Stimulated activated CD4-positive, alpha-beta T cell treated with anti-CD3 and anti-CD28 coated beads, Interleukin-1b, Interleukin-23, amount 100 ng/mL, for 24 hours (primary cell): Measurements from ENCODE around the gene LRCH3.
A peak's percentile ranks its signal among the peaks of the same experiment; 100 is the strongest.

Experiments
- DNase-seq, 4 experiments: peaks; one replicate each; pipeline ENCODE4 v3.0.0-alpha.2; 2020; ENCODE audit warnings: low read depth in 4 of 4, low spot score in 1 of 4

Gene LRCH3

DNA sequence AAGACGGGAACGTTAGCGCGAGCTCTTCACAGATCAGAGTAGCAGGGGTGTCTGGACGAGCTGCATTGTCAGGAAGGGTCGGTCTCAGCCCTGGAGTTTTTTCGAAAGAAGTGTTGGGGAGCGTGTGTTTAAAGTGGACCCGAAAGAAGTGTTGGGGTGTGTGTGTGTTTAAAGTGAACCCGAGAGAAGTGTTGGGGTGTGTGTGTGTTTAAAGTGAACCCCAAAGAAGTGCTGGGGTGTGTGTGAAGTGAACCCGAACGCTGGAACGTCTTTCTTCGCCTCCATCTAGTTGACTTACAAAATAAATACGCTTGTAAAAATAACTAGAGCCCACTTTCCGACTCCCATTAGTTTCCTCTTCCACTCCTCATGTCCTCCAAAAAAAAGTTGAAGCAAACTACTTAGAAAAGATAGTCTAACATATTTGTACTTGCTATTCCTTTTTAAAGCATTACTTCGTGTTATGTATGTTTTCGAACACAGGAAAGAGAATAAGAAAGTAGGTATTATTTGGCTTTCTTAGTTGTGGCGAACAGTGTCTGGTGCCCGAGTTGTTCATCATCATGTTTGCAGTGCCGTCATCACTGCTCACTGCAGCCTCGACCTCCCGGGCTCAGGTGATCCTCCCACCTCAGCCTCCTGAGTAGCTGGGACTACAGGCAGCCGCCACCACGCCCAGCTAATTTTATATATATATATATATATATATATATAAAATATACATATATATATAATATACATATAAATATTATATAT is 1.0 kb downstream of the LRCH3 start:
- DNase-seq, result peak in 1 of 4 experiments; percentile 11

DNA sequence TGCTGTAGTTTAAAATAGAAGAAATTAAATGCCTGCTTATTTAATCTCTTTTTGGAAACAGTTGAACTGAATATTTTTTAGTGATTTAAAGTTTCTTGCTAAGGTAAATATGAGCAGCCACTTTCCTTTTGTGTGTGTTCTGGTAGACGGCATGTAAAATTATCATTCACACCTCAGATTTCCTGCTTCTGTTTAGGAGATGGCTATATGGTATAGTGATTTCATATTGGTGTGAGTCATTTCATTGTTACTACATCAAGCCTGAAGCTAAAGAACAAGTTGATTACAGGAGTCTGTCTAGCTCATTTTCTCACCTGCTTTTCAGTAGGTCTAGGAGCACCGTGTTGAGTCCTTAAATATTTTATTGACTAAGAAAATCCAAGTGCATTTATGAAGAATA is 2.2 kb downstream of the LRCH3 start:
- no peak for DNase-seq

- no peak for DNase-seq
Observed at GRCh38 chr3:197794115-197794514, 3.1 kb downstream of the LRCH3 start.

- DNase-seq, result no peak
Observed at GRCh38 chr3:197795200-197795599, 4.1 kb downstream of the LRCH3 start.

DNA sequence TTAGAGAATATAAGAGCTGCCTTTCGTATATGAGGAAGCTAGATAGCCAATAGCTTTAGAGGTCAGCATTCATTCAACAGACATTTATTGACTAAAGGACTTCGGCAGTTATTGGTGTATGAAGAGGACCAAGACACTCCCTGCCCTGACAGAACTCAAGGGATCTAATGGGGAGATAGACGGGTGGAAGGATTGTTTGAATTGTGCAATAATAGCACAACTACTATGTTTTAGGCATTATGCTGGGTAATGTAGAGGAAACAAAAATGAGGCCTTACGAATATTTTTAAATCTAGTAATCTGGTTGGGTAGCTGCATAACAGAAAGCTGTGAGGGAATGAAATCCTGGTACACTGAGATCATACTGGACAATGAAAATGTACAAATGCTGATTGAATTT is 5.0 kb downstream of the LRCH3 start:
- DNase-seq, result no peak

GRCh38 chr3:197798863-197799262 is 7.8 kb downstream of the LRCH3 start:
- DNase-seq, result no peak

DNA sequence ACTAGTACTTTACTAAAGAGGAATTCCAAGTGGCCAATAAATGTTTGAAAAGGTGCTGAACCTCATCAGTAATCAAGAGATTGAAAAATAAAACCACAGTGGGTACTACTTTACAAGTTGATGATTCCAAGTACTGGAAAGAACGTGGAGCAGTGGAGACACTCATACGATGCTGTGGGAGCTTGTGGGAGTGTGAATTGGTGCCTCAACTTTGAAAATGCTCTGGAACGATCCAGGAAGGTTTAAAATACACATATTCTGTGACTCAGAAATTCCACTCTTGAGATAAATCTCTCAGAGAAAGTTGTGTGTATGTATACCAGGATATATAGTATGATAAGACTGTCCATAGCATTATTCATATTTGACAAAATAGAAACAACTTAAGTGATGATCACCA is 9.3 kb downstream of the LRCH3 start:
- no peak for DNase-seq

DNA sequence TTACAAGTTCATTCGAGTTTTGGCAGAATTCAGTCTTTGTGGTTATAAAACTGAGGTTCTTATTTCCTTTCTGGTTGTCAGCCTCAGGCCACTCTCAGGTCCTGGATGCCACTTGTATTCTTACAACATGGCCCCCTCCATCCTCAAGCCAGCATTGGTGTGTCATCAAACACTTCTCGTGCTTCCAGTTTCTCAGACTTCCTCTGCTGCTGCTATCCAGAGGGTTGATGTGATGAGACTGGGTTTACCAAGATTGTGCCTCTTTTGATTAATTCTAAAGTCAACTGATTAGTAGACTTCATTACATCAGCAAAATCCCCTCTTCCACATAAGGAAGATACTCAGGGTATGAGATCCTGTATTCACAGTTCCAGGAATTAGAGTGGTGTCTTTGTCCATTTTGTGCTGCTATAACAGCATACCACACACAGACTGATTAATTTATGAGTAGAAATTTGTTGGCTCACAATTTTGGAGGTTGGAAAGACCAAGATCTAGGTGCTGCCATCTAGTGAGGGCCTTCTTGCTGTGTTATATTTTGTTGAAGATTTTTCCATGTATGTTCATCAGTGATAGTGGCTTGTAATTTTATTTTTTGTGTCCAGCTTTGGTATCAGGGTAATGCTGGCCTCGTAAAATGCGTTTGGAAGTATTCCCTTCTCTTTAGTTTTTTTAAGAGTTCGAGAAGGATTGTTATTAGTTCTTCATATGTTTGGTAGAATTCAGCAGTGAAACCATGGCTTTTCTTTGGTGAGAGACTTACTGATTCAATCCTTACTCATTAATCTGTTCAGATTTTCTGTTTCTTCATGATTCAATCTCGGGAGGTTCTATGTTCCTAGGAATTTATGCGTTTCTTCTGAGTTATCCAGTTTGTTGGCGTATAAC is 11.1 kb downstream of the LRCH3 start:
- DNase-seq, result no peak

DNA sequence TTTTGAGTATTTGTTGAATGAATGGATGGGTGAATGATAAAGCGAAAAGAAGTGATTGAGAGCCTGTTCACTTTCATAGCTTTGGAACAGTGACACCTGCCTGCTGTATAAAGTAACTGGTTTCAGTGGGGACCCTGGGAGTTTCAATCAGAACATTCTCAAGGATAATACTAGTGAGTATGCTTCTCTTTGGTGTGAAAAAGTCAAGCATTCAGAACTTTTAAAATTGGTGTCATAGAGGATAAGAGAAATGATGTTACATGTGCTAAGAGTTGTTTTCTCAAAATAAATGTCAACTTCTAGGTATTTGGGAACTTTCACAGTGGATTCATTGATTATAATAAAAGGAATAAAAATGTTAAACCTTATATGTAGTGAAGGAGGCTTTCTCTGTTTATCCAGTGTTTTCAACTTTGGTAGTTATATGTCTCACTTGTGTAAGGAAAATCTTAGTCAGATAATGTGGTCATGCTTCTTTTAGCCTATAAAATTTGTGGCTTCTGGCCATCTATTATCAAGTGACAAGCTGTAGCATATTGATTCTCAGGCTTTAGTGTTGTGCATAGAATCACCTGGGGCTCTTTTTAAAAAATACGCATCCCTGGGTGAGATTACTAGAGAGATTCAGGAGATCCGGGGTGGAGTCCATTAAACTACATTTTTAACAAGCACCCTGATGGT is 11.9 kb downstream of the LRCH3 start:
- DNase-seq, result no peak

DNA sequence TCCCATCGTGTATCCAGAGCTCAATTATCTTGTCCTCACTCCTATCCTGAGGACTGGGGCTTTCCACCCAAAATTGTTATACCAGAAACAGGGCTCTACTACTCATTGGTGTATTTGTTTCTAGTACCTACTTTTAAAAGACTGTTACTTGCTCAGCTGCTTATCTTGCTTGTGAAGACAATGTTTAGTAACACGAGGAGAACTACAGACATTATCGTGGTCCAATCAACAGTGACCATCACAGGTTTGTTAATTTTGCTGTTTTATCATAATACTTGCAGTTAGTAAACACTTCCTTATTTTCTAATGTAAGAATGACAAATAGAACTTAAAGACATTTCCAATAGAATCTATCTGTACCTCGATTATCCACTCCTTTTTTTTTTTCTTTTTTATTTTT is 13.5 kb downstream of the LRCH3 start:
- no peak for DNase-seq

- DNase-seq, result no peak
Observed at GRCh38 chr3:197807969-197808587, 17.0 kb downstream of the LRCH3 start.

- no peak for DNase-seq
Observed at GRCh38 chr3:197809356-197810020, 18.4 kb downstream of the LRCH3 start.

GRCh38 chr3:197810901-197811300 is 19.8 kb downstream of the LRCH3 start:
- DNase-seq, result no peak

DNA sequence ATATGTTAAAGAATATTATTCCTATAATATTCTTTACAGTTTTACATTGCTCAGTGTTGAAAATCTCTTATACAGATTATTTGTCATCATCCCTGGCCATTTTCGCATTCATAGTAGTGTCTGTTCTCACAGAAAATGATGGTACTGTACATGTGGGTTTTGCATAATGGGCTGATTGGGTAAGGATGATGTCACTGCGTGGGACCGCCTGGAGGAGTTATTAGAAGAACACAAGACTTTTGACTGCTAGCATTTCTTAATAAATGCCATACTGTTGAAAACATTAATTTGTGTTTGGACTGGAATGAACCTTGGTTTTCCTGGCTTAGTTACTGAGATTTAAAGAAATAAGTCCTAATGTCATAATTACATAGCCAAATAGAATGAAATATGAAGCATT is 20.3 kb downstream of the LRCH3 start:
- no peak for DNase-seq

DNA sequence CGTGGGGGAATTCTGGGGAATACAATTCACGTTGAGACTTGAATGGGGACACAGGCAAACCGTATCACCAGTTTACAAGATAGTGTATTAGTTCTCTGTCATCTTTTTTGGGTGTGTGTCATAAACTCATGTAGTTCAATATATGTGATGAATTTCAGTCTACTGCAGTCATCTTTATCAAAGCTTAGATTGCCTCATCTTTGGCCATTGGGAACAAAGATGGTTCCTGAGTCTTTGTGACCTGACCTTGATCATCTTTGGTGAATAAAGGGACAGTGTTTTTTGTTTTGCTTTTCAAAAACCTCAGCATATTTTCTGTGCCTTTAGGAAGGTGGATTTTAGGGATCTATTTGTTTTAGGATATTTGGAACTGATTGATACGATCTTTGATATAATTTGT is 23.3 kb downstream of the LRCH3 start:
- no peak for DNase-seq

DNA sequence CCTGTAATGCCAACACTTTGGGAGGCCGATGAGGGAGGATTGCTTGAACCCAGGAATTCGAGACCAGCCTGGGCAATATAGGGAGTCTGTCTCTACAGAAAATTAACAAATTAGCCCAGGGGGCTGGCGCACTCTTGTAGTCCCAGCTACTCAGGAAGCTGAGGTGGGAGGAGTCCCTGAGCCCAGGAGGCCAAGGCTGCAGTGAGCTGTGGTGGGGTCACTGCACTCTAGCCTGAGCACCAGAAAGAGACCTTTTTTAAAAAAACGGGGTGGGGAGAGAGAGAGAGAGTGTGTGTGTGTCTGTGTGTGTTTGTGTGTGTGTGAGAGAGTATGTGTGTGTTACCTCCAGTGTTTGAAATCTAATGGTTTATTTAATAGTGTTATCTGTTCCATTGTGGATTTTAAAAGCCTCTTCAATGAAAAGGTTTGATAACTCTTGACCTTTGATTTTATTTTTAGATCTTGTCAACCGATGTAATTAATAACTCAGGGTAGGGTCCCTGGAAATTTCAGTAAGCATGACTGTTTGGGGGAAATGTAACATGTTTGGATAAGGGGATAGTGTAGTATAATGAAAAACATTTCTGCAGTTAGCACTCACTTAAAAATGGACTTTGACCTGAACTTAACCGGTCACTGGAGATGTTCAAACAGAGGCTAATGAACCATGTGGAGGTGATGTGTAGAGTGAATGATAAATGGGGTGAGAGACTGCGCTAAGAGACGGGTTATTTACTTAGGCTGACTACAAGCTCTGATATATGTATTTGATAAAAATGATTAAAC is 29.7 kb downstream of the LRCH3 start:
- DNase-seq, result no peak

GRCh38 chr3:197829397-197830045 is 38.5 kb downstream of the LRCH3 start:
- DNase-seq, result no peak

DNA sequence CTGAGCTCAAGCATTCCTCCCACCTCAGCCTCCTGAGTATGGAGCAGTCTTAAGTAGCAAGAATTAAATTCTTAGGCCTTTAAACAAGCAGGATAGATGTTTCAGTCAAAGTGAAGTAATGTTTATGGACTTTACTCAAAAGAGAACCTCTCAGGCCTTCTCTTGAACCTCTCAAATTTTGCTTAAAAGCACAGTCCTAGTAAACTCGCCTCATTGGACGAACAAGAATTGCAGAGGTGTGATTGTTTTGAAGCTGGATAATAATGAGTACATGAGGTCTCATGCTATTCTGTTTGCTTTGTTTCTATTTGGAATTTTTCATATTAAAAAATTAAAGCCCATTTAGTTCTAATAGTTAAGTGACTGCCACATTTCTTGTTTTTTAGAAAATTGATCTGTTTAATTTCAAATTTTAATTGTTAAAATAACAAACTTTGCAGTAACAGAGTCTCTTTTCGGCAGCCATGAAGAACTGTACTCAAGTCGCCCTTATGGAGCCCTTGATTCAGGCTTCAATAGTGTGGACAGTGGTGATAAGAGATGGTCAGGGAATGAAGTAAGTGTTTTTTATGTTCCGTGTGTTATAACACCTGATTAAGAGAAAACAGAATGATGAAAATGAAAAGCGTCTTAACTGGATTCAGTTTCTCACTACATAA is 39.4 kb downstream of the LRCH3 start:
- no peak for DNase-seq

DNA sequence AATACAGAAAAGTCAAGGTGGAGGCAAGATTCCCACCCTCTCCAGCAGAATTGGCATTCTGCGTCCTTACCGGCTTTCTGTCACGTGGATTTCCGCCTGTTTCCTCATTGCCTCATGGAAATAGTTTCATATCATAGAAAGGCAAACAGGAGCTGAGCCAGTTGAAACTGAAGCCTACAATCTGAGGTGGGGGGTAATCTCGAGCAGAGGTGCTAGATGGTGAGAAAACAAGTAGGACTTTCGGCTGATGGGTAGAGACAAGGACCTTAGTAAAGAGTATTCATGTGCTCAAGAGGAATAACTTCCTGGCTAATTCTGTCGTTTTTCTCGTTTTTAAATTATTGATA is 39.9 kb downstream of the LRCH3 start:
- no peak for DNase-seq
